K562 (cell line): Measurements from ENCODE around the gene ARSI. TPM values are rescaled to one million over a fixed set of nuclear protein-coding genes. Genes with fewer than 3 reads are reported as not detected.
A peak's percentile ranks its signal among the peaks of the same experiment; 100 is the strongest.

Source experiments
- ATF4 ChIP-seq: fragments of 450-650 bp; formaldehyde crosslinking; IDR thresholded peaks from 2 replicates; pipeline ENCODE4 v1.4.0; 2022; ENCODE audit warnings: mild to moderate bottlenecking, moderate library complexity
- CBFB ChIP-seq: sonication (generic); formaldehyde crosslinking; IDR thresholded peaks from 2 replicates; pipeline ENCODE4 v1.4.0; 2020; ENCODE audit warnings: mild to moderate bottlenecking, missing genetic modification reagents
- DNMT1 ChIP-seq: fragments of 450-650 bp; IDR thresholded peaks from 2 replicates; pipeline ENCODE4 v1.6.1; 2016; ENCODE audit warnings: antibody characterized with exemption, mild to moderate bottlenecking
- EP300 ChIP-seq: IDR thresholded peaks from 2 replicates; pipeline ENCODE4 v1.6.1; 2012; ENCODE audit warnings: low read length, improper control_type of control experiment
- ETV1 ChIP-seq: fragments of 450-650 bp; conservative IDR thresholded peaks from 2 replicates; pipeline ENCODE4 v1.6.1; 2016; ENCODE audit warnings: missing genetic modification characterization, control low read depth, low read depth, missing compliant biosample characterization
- MYNN ChIP-seq, 2 experiments: sonication (generic); formaldehyde crosslinking in 1 of 2; IDR thresholded peaks; 2 replicates each; pipeline versions ENCODE4 v1.5.0 to v1.6.1; 2016 to 2020; ENCODE audit warnings: antibody characterized with exemption in 1 of 2, missing genetic modification reagents in 1 of 2
- NR2F6 ChIP-seq: fragments of 450-650 bp; formaldehyde crosslinking; IDR thresholded peaks from 2 replicates; pipeline ENCODE4 v1.4.0; 2020; ENCODE audit warnings: mild to moderate bottlenecking
- RCOR1 ChIP-seq, 2 experiments: IDR thresholded peaks; 2 replicates each; pipeline ENCODE4 v1.6.1; 2012; ENCODE audit warnings: low read depth in 2 of 2, low read length in 2 of 2, borderline replicate concordance in 1 of 2, improper control_type of control experiment in 1 of 2
- SP2 ChIP-seq: IDR thresholded peaks from 2 replicates; pipeline ENCODE4 v1.6.1; 2011; ENCODE audit warnings: mild to moderate bottlenecking, low read depth, low read length, moderate library complexity; ENCODE audit not compliant: poor library complexity, severe bottlenecking; ENCODE audit errors: extremely low read depth
- TEAD1 ChIP-seq, 2 experiments: fragments of 450-650 bp in 1 of 2; sonication (generic) in 1 of 2; formaldehyde crosslinking; IDR thresholded peaks; 2 replicates each; pipeline versions ENCODE4 v1.4.0 to v1.8.0; 2020 to 2022; ENCODE audit warnings: mild to moderate bottlenecking in 2 of 2, missing genetic modification reagents in 1 of 2
- THRB ChIP-seq: fragments of 450-650 bp; formaldehyde crosslinking; conservative IDR thresholded peaks from 2 replicates; pipeline ENCODE4 v1.4.0; 2022; ENCODE audit warnings: mild to moderate bottlenecking, missing genetic modification characterization
- ZEB2 ChIP-seq: fragments of 450-650 bp; IDR thresholded peaks from 2 replicates; pipeline ENCODE4 v1.6.1; 2016
- ZKSCAN8 ChIP-seq: fragments of 200-800 bp; sonication (Bioruptor generic); IDR thresholded peaks from 2 replicates; pipeline ENCODE4 v1.6.1; 2016; ENCODE audit warnings: missing genetic modification characterization, missing compliant biosample characterization
- ZNF134 ChIP-seq: fragments of 250-450 bp; sonication (Bioruptor Pico); conservative IDR thresholded peaks from 2 replicates; pipeline ENCODE4 v1.4.0; 2020
- ZNF175 ChIP-seq: fragments of 200-800 bp; sonication (Bioruptor generic); IDR thresholded peaks from 2 replicates; pipeline ENCODE4 v1.6.1; 2016; ENCODE audit warnings: low read depth, mild to moderate bottlenecking, missing genetic modification characterization, missing compliant biosample characterization
- ZNF507 ChIP-seq: conservative IDR thresholded peaks from 2 replicates; pipeline ENCODE4 v1.6.1; 2017; ENCODE audit warnings: missing genetic modification characterization, missing compliant biosample characterization
- ZNF589 ChIP-seq: fragments of 200-800 bp; sonication (Bioruptor generic); IDR thresholded peaks from 2 replicates; pipeline ENCODE4 v1.6.1; 2016; ENCODE audit warnings: low read depth, missing genetic modification characterization, missing compliant biosample characterization
- polyA plus RNA-seq, 8 experiments: library from polyadenylated mRNA; depleted of rRNA in 4 of 8; stranded (reverse) in 5 of 8; unstranded in 3 of 8; fragments of >200 nt; fragmentation: Nextera tagmentation in 2 of 8; fragmentation: Illumina TruSeq in 1 of 8; extraction: Ambion mirVana in 2 of 8; extraction: Trizol in 1 of 8; gene quantifications; 2 replicates each; pipeline versions ENCODE4 v1.2.1 to v1.2.3, GENCODE V29; 2011 to 2014; ENCODE audit warnings: inconsistent platforms in 1 of 8, missing spikeins in 1 of 8
- total RNA-seq, 7 experiments: library from RNA; depleted of rRNA in 6 of 7; stranded (reverse); fragments of >200 nt in 6 of 7; fragmentation: Illumina TruSeq in 2 of 7; extraction: Trizol in 2 of 7; gene quantifications; 2 replicates each; pipeline versions ENCODE4 v1.2.1 to v1.2.3, GENCODE V29; 2011 to 2021; ENCODE audit warnings: low replicate concordance in 1 of 7
- TF ChIP-seq, protein P1 (sequence below): sonication (generic); formaldehyde crosslinking; IDR thresholded peaks from 2 replicates; pipeline ENCODE4 v1.8.1; 2023; ENCODE audit warnings: mild to moderate bottlenecking, missing genetic modification reagents
- TF ChIP-seq, protein P2 (sequence below): fragments of 250-450 bp; sonication (Bioruptor Pico); IDR thresholded peaks from 2 replicates; pipeline ENCODE4 v1.8.0; 2021; ENCODE audit warnings: mild to moderate bottlenecking, moderate library complexity

The ARSI gene
- total and polyA plus RNA-seq, 9 of the 15 experiments (the other 6 are each of a cell fraction or from before 2014, with no cell fraction given): 0.04 to 0.07 TPM; not detected in 7

DNA sequence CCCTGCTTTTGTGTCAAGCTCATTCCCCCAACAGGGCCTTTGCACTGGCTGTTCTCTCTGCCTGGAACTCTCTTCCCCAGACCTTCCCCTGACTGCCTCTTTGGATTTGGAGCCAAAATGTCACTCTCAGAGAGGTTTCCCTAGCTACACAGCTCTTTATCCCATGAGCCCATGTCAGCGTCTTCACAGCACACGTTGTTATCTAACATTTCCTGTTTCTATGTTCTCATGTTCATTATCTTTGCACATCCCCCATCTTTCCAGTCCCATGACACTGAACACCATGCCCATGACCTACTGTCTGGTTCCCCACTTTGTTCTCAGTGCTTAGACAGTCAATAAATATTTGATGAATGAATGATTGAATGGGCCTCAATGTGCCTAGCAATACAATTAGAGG is 26.3 kb upstream of the ARSI start (continued):
- TF ChIP-seq ATF4 (CRISPR knock-in tag) (no peak), THRB (CRISPR knock-in tag) (no peak), ZEB2 (no peak), MYNN (IDR thresholded peaks at IDR 0.05) (no peak), MYNN (CRISPR knock-in tag; IDR thresholded peaks at IDR 0.05) (no peak), ZNF134 (0 out of 2 replicates have a peak, but pooled peaks have one; percentile 16), ZNF175 (CRISPR knock-in tag) (peak; percentile 61; the same call in 1 of the 2 replicates), ETV1 (tag) (0 out of 2 replicates have a peak, but pooled peaks have one; percentile 42), ZKSCAN8 (CRISPR knock-in tag) (no peak), NR2F6 (no peak), EP300 (no peak), SP2 (no peak), DNMT1 (no peak), ZNF507 (tag) (no peak), CBFB (CRISPR knock-in tag) (no peak), RCOR1 (IDR thresholded peaks at IDR 0.05; ENCODE audit: borderline replicate concordance in 1 of 2, low read depth in 2 of 2, low read length in 2 of 2) (no peak), ZNF589 (CRISPR knock-in tag) (peak; percentile 40; the same call in 1 of the 2 replicates), TEAD1 (CRISPR knock-in tag; IDR thresholded peaks at IDR 0.05) (no peak)
- TF ChIP-seq, protein P1, sequence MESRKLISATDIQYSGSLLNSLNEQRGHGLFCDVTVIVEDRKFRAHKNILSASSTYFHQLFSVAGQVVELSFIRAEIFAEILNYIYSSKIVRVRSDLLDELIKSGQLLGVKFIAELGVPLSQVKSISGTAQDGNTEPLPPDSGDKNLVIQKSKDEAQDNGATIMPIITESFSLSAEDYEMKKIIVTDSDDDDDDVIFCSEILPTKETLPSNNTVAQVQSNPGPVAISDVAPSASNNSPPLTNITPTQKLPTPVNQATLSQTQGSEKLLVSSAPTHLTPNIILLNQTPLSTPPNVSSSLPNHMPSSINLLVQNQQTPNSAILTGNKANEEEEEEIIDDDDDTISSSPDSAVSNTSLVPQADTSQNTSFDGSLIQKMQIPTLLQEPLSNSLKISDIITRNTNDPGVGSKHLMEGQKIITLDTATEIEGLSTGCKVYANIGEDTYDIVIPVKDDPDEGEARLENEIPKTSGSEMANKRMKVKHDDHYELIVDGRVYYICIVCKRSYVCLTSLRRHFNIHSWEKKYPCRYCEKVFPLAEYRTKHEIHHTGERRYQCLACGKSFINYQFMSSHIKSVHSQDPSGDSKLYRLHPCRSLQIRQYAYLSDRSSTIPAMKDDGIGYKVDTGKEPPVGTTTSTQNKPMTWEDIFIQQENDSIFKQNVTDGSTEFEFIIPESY: no peak
- TF ChIP-seq, protein P2, sequence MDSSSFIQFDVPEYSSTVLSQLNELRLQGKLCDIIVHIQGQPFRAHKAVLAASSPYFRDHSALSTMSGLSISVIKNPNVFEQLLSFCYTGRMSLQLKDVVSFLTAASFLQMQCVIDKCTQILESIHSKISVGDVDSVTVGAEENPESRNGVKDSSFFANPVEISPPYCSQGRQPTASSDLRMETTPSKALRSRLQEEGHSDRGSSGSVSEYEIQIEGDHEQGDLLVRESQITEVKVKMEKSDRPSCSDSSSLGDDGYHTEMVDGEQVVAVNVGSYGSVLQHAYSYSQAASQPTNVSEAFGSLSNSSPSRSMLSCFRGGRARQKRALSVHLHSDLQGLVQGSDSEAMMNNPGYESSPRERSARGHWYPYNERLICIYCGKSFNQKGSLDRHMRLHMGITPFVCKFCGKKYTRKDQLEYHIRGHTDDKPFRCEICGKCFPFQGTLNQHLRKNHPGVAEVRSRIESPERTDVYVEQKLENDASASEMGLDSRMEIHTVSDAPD (CRISPR knock-in tag): no peak
